GM06990 (cell line): Measurements from ENCODE around the gene FAM83C.

Experiments
- DNase-seq: peaks from one replicate; pipeline ENCODE4 v3.0.0-alpha.2; 2011; ENCODE audit not compliant: insufficient read length; ENCODE audit errors: extremely low read depth
- H3K27me3 ChIP-seq: replicated peaks from 2 replicates; pipeline ENCODE4 v1.6.0; 2011; ENCODE audit warnings: low read length; ENCODE audit not compliant: control insufficient read depth, insufficient read depth
- H3K36me3 ChIP-seq: 2 replicates; pipeline ENCODE4 v1.5.1; 2011; ENCODE audit warnings: low read length; ENCODE audit not compliant: control insufficient read depth, insufficient read depth
- H3K4me3 ChIP-seq: replicated peaks from 2 replicates; pipeline ENCODE4 v1.5.1; 2011; ENCODE audit warnings: low read depth, mild to moderate bottlenecking, control low read depth, low read length
- TF ChIP-seq, protein P1 (sequence below): IDR thresholded peaks from 2 replicates; pipeline ENCODE4 v1.5.1; 2011; ENCODE audit warnings: low read length, control low read depth, mild to moderate bottlenecking, inconsistent platforms; ENCODE audit not compliant: insufficient read depth, poor library complexity, severe bottlenecking

The FAM83C gene

DNA sequence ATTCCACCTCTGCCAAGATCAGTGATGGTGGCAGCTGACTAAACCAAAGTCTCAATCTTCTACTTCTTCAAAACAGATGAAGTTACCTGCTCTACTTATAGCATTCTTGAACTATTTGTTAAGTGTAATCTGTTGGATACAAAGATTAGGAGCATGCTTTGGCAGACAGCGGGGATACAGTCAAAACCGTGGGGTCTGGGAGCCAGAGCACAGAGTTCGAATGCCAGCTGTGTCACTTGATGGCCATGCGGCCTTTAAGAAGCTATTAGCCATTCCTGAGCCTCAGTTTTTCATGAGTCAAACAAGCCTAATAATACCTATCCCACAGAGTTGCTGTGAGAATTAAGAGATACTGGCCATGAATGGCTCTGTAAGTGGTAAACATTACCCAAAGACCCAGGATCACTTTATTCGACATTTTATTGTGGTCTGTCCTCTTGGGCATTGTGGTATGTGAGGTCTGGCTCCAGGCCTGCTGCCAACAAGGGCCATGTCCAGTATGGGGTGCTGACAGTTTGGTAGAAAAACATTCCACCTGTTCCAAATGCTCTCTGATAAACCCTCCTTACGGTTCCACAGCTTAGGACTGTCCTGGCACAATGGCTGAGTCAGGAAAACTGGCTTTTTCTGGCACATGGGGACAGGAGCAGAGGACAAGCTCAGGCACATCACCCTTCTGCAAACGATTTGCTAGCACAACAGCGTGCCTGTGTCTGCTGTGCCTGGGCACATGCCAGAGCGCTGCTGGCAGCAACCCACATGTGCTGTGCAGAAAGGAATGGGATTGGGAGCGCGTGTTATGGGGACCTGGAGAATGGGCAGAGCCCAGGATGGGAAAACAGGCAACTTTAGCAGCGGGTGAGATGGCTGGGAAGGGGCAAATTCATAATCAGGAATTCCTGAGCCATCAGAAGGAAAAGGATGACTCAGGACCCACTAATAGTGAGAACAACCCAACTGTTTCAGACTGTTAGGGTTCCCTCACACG lies 15.7 kb upstream of the FAM83C start:
- Histone ChIP-seq H3K4me3 (no peak overlapping the region), H3K27me3 (no peaks in the 10 kb centered on the region), H3K36me3 (peaks cover 14% of the 10 kb centered on the region)
- TF ChIP-seq, protein P1, sequence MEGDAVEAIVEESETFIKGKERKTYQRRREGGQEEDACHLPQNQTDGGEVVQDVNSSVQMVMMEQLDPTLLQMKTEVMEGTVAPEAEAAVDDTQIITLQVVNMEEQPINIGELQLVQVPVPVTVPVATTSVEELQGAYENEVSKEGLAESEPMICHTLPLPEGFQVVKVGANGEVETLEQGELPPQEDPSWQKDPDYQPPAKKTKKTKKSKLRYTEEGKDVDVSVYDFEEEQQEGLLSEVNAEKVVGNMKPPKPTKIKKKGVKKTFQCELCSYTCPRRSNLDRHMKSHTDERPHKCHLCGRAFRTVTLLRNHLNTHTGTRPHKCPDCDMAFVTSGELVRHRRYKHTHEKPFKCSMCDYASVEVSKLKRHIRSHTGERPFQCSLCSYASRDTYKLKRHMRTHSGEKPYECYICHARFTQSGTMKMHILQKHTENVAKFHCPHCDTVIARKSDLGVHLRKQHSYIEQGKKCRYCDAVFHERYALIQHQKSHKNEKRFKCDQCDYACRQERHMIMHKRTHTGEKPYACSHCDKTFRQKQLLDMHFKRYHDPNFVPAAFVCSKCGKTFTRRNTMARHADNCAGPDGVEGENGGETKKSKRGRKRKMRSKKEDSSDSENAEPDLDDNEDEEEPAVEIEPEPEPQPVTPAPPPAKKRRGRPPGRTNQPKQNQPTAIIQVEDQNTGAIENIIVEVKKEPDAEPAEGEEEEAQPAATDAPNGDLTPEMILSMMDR: no peak
- no peak for DNase-seq

DNA sequence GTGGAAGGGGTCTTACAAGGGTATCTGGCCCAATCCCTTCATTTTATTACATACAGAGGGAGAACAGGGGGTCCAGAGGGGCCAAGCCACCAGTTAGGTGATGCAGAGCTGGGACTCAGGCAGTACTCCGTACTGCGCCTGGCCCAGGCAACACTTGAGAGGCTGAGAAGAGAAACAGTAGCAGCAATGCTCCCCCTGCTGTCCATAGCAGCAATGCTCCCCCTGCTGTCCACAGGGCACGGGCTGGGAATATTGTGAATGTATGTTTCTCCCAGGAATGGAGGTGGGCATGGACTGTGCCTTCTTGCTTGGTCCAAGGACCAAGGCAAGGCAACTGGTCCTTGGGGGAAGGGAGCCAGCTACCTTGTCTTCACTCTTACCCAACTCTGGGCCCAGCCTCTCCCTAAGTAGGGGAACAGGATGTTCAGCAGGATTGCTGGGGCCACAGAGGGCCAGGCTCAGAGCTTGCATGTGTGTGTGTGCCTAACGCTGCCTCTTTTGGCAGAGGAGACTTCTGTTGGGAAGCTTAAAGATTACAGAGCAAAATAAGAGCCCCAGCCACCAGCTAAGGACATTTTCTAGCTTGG lies 14.8 kb upstream of the FAM83C start:
- H3K4me3 ChIP-seq: no peak overlapping the region
- TF ChIP-seq, protein P1: peak; percentile 70
- no peak for DNase-seq

DNA sequence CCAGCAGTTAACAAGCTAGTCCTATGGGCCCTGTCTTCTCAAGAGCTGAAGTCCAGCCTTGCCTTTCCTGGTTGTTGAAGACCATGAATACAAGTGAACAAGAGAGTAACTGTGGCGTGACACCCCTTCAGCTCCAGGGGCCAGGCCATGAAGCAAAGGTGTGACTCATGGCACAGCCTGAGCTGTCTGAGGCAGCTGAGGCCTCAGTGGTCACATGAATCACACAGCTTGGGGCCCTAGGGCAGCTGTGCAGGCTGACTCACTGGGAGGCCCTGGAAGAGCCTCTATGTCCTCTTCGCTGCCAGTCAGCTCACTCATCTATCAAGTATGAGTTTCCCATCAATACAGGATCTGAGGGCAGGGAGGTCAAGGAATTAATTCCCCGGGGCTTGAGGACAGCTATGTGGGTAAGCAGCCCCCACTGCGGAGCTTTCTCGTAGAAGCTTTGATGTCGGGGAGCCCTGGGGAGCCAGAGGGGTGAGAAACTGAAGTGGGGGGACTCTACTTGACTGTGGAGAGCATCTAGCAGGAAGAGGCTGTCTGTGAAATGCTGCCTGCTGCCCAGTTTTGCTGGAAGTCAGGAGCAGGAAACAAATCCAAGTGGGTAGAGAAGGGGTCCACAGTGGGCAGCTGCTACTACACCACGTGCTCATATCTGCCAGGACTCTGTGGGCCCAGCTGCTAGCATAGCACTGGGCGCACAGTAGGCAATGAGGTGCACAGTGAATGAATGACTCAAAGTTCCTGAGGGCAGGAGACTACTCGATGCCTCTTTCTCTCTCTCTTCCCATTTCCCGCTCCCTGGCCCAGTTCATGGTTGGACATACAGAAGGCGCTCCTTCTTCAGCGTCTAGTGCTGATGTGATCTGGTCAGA lies 13.7 kb upstream of the FAM83C start:
- Histone ChIP-seq H3K4me3 (no peak overlapping the region), H3K36me3 (peaks cover 15% of the 10 kb centered on the region)
- no peak for DNase-seq

More for the DNA sequence above, 14.8 kb upstream of the FAM83C start:
- Histone ChIP-seq H3K36me3 (peaks cover 15% of the 10 kb centered on the region), H3K27me3 (no peaks in the 10 kb centered on the region)

DNA sequence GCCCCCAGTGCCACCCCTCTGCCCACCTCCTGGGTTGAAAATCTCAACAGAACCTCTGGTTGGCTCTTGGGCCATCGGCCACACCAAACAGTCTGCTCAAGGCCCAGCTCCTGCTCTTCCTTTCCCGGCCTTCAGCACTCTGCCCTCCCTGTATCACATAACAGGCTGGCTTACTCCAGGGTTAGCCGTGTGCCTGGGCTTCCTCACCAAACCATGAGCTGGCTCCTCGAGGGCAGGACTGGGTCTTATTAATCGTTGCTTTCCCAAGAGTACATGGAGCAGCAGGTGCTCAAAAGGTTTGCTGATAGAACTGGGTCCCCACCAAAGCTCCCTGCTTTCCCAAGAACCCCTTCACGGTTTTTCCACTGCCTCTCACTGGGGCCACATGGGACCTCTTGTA lies 12.7 kb upstream of the FAM83C start:
- Histone ChIP-seq H3K36me3 (peaks cover 15% of the 10 kb centered on the region), H3K27me3 (no peaks in the 10 kb centered on the region), H3K4me3 (no peak overlapping the region)
- TF ChIP-seq, protein P1: no peak
- DNase-seq: no peak

More for the DNA sequence above, 13.7 kb upstream of the FAM83C start:
- TF ChIP-seq, protein P1: no peak
- H3K27me3 ChIP-seq: no peaks in the 10 kb centered on the region

DNA sequence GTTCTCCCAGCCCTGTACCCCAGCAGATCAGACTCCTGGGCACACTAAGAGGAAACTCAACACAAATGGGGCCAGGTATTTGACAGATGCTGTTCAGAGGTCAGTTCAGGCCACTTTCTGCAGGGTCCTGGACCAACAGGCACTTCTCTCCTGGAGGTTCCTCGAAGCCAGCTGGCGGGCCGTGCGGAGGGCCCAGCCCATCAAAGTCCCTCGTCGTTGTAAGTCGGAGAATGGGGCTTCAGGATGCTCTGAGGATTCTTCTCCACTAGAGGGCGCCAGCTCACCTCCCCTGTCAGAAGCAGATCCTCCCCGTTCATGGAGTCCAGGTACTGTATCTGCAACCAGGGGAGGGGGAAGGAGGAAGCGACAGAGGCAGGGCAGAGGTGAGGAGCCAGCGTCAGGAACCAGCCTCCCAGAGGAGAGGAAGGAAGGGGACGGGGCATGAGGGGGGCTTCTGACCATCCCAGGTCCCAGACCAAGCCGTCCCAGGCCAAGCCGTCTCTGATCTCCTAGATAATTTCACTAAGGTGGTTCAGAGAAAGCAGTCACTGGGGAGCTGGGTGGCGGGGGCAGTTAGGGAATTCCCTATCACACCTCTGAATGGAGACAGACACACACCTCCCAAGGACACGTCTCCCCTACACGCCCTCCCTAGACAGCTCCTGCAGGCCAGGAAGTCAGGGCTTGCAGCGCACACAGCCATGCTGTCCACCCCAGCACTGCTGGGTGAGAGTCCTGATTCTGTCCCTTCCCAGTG lies 11.7 kb upstream of the FAM83C start:
- TF ChIP-seq, protein P1: peak; percentile 96
- H3K4me3 ChIP-seq: no peak overlapping the region
- H3K36me3 ChIP-seq: peaks cover 15% of the 10 kb centered on the region
- peak; percentile 70 for DNase-seq
- H3K27me3 ChIP-seq: no peaks in the 10 kb centered on the region
